GM12878 (cell line): Measurements from ENCODE around the gene LRRC31.

ENCODE experiments used
- CTCF ChIP-seq, 3 experiments: IDR thresholded peaks in 2 of 3; conservative IDR thresholded peaks in 1 of 3; 2 replicates each; pipeline ENCODE4 v1.5.1; 2011; ENCODE audit warnings: low read depth in 3 of 3, low read length in 3 of 3, mild to moderate bottlenecking in 3 of 3, control low read depth in 2 of 3, moderate library complexity in 2 of 3, inconsistent platforms in 1 of 3, mixed read lengths in 1 of 3; ENCODE audit not compliant: control insufficient read depth in 2 of 3, insufficient read depth in 1 of 3; ENCODE audit errors: extremely low read depth in 1 of 3
- EP300 ChIP-seq, 2 experiments: fragments of 150-350 bp in 1 of 2; IDR thresholded peaks; 2 replicates each; pipeline ENCODE4 v1.6.1; 2011 to 2012; ENCODE audit warnings: low read depth in 2 of 2, low read length in 2 of 2, borderline replicate concordance in 1 of 2, improper control_type of control experiment in 1 of 2, inconsistent platforms in 1 of 2; ENCODE audit not compliant: control insufficient read depth in 1 of 2
- HDAC2 ChIP-seq: fragments of 200-600 bp; sonication (generic); IDR thresholded peaks from 2 replicates; pipeline ENCODE4 v1.6.1; 2017
- HDAC6 ChIP-seq: fragments of 200-600 bp; sonication (generic); IDR thresholded peaks from one replicate; pipeline ENCODE4 v1.8.0; 2017; ENCODE audit warnings: antibody characterized with exemption; ENCODE audit not compliant: unreplicated experiment
- MYC ChIP-seq: IDR thresholded peaks from 2 replicates; pipeline ENCODE4 v1.6.1; 2011; ENCODE audit warnings: mild to moderate bottlenecking, low read length, moderate library complexity, inconsistent platforms; ENCODE audit not compliant: insufficient read depth, insufficient replicate concordance, insufficient read length, severe bottlenecking
- NBN ChIP-seq: fragments of 450-650 bp; IDR thresholded peaks from 2 replicates; pipeline ENCODE4 v1.6.1; 2016
- NFIC ChIP-seq: IDR thresholded peaks from 2 replicates; pipeline ENCODE4 v1.6.1; 2012; ENCODE audit warnings: low read depth, mild to moderate bottlenecking, inconsistent platforms, low read length, moderate library complexity
- NFYA ChIP-seq: IDR thresholded peaks from 2 replicates; pipeline ENCODE4 v1.6.1; 2011; ENCODE audit warnings: low read depth, mild to moderate bottlenecking, low read length, improper control_type of control experiment, borderline replicate concordance
- PAX5 ChIP-seq: IDR thresholded peaks from 2 replicates; pipeline ENCODE4 v1.6.1; 2011; ENCODE audit warnings: low read depth, low read length, borderline replicate concordance
- RAD21 ChIP-seq: IDR thresholded peaks from 2 replicates; pipeline ENCODE4 v1.6.1; 2011; ENCODE audit warnings: mild to moderate bottlenecking, low read depth, low read length, moderate library complexity; ENCODE audit not compliant: insufficient read depth
- SUZ12 ChIP-seq: fragments of 200-600 bp; sonication (generic); IDR thresholded peaks from one replicate; pipeline ENCODE4 v1.6.1; 2018; ENCODE audit warnings: antibody characterized with exemption, mild to moderate bottlenecking; ENCODE audit not compliant: unreplicated experiment
- TF ChIP-seq, protein P1 (sequence below): IDR thresholded peaks from 2 replicates; pipeline ENCODE4 v1.6.1; 2012; ENCODE audit warnings: low read depth, low read length, improper control_type of control experiment
- TF ChIP-seq, protein P2 (sequence below): IDR thresholded peaks from 2 replicates; pipeline ENCODE4 v1.6.1; 2012; ENCODE audit warnings: low read length, inconsistent platforms

- TF ChIP-seq HDAC2 (no peak), CTCF (IDR thresholded peaks at IDR 0.05 in 2 of 3, conservative IDR thresholded peaks at IDR 0.05 in 1 of 3; ENCODE audit: control insufficient read depth in 2 of 3, extremely low read depth in 1 of 3, insufficient read depth in 1 of 3, low read depth in 3 of 3, low read length in 3 of 3) (no peak), NFIC (no peak), SUZ12 (no peak), NBN (no peak), HDAC6 (no peak), RAD21 (no peak), PAX5 (no peak), NFYA (no peak), MYC (no peak), EP300 (IDR thresholded peaks at IDR 0.05; ENCODE audit: borderline replicate concordance in 1 of 2, control insufficient read depth in 1 of 2, low read depth in 2 of 2, low read length in 2 of 2) (no peak)
- TF ChIP-seq, protein P1, sequence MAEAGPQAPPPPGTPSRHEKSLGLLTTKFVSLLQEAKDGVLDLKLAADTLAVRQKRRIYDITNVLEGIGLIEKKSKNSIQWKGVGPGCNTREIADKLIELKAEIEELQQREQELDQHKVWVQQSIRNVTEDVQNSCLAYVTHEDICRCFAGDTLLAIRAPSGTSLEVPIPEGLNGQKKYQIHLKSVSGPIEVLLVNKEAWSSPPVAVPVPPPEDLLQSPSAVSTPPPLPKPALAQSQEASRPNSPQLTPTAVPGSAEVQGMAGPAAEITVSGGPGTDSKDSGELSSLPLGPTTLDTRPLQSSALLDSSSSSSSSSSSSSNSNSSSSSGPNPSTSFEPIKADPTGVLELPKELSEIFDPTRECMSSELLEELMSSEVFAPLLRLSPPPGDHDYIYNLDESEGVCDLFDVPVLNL = no peak
- TF ChIP-seq, protein P2, sequence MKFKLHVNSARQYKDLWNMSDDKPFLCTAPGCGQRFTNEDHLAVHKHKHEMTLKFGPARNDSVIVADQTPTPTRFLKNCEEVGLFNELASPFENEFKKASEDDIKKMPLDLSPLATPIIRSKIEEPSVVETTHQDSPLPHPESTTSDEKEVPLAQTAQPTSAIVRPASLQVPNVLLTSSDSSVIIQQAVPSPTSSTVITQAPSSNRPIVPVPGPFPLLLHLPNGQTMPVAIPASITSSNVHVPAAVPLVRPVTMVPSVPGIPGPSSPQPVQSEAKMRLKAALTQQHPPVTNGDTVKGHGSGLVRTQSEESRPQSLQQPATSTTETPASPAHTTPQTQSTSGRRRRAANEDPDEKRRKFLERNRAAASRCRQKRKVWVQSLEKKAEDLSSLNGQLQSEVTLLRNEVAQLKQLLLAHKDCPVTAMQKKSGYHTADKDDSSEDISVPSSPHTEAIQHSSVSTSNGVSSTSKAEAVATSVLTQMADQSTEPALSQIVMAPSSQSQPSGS = no peak
Measured at GRCh38 chr3:169813278-169813677, 56.5 kb downstream of the LRRC31 start.
